Uterus (tissue), 4 donors: Measurements from ENCODE around the gene NSD2. TPM values are rescaled to one million over a fixed set of nuclear protein-coding genes. Genes with fewer than 3 reads are reported as not detected.
"Not testable (repeated sequence)": the region's sequence is repeated elsewhere in the genome, so short reads cannot be mapped to it uniquely, and the experiment has no call there.

ENCODE experiments used
- DNase-seq, 2 donors: peaks; one replicate each; pipeline ENCODE4 v3.0.0-alpha.2; 2019 to 2020
- H3K27ac ChIP-seq, 2 donors: fragments of 200-600 bp; sonication (generic); 1 replicate in 1 of 2; 2 replicates in 1 of 2; pipeline ENCODE4 v1.5.1; 2016 to 2018
- H3K27me3 ChIP-seq, 2 donors: fragments of 200-600 bp; sonication (generic); one replicate each; pipeline ENCODE4 v1.5.1; 2018 to 2019; ENCODE audit warnings: control low read depth in 1 of 2
- H3K36me3 ChIP-seq, 2 donors: fragments of 200-600 bp; sonication (generic); one replicate each; pipeline ENCODE4 v1.5.1; 2019; ENCODE audit warnings: control low read depth in 1 of 2
- H3K4me1 ChIP-seq, 2 donors: fragments of 200-600 bp; sonication (generic); one replicate each; pipeline ENCODE4 v1.5.1; 2018 to 2019; ENCODE audit warnings: control low read depth in 1 of 2
- H3K4me3 ChIP-seq, 2 donors: fragments of 200-600 bp; sonication (generic); 1 replicate in 1 of 2; 2 replicates in 1 of 2; pipeline ENCODE4 v1.5.1; 2018 to 2019; ENCODE audit warnings: mild to moderate bottlenecking in 1 of 2
- H3K9me3 ChIP-seq, 2 donors: fragments of 200-600 bp; sonication (generic); one replicate each; pipeline ENCODE4 v1.5.1; 2019; ENCODE audit warnings: control low read depth in 1 of 2
- POLR2A ChIP-seq, 2 donors: fragments of 450-650 bp; IDR thresholded peaks; one replicate each; pipeline ENCODE4 v1.6.1; 2016; ENCODE audit warnings: antibody characterized with exemption in 2 of 2, mild to moderate bottlenecking in 1 of 2, moderate library complexity in 1 of 2
- intact Hi-C: fragments of 100-400 bp; cut with DNase I; formaldehyde crosslinking; loops from one replicate; pipeline ENCODE4 v1.15.1; 2023; ENCODE audit warnings: low total_unique reads
- total RNA-seq, 4 donors: library from RNA; depleted of rRNA in 3 of 4; stranded (reverse); fragments of >200 nt in 3 of 4; gene quantifications; one replicate each; pipeline versions ENCODE4 v1.1.0 to v1.2.4, GENCODE V29; 2014 to 2023
- TF ChIP-seq, protein P1 (sequence below), 4 experiments: fragments of 200-600 bp in 2 of 4; fragments of 450-650 bp in 2 of 4; sonication (generic) in 2 of 4; IDR thresholded peaks; one replicate each; pipeline ENCODE4 v1.5.1; 2016 to 2019; ENCODE audit warnings: antibody characterized with exemption in 4 of 4, mild to moderate bottlenecking in 2 of 4, moderate library complexity in 1 of 4
- donor health status: DM: yes; HTN: yes; CAD: no.

The NSD2 gene
- total RNA-seq, 4 donors from 2014 or later, result 10.3 to 75.3 (median 49.0) TPM

DNA sequence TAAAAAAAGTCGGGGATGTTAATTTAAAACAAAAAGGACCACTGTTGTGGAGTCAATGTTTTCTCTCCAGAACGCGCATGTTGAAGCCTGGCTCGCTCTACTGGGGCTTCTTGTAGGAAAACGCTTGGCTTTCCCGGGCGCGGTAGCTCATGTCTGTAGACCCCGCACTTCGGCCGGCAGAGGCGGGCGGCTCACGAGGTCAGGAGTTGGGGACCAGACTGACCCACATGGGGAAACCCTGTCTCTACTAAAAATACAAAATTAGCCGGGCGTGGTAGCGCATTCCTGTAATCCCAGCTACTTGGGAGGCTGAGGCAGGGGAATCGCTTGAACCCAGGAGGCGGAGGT is 122.0 kb downstream of the NSD2 start:
- no peaks in the 10 kb centered on the region for H3K27me3 ChIP-seq
- H3K36me3 ChIP-seq, result no peaks in the 10 kb centered on the region
- DNase-seq, result no peak
- intact Hi-C loops, result no loop called here
- H3K4me3 ChIP-seq, result no peak overlapping the region
- H3K4me1 ChIP-seq, result no peaks in the 10 kb centered on the region
- no peak for TF ChIP-seq POLR2A (IDR thresholded peaks at IDR 0.05)
- no peak overlapping the region for H3K27ac ChIP-seq
- peaks cover 0 to 9% of the 10 kb centered on the region in 2 donors for H3K9me3 ChIP-seq

DNA sequence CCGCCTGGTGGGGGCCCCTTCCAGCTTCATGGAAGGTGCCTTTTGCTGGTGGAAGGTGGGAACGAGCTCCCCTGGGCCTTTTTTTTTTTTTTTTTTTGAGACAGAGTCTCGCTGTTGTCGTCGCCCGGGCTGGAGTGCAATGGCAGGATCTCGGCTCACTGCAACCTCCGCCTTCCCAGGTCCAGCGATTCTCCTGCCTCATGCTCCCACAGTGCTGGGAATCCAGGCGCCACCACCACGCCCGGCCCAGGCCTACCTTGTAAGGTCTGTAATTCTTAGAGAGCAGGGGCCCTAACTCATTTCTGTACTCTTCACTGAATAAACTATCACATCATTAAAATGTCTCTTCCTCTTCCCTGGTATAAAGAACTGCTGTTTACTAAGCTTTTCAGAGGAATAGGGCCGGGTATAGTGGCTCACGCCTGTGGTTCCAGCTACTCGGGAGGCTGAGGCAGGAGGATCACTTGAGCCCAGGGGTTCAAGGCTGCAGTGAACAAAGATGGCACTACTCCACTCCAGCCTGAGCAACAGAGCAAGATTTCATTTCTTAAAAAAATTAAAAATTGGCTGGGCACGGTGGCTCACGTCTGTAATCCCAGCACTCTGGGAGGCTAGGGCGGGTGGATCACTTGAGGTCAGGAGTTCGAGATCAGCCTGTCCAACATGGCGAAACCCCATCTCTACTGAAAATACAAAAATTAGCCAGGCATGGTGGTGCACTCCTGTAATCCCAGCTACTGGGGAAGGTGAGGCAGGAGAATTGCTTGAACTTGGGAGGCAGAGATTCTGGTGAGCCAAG is 122.7 kb downstream of the NSD2 start:
- H3K4me1 ChIP-seq, DNase-seq, H3K27me3 ChIP-seq, H3K4me3 ChIP-seq, H3K27ac ChIP-seq, H3K36me3 ChIP-seq, intact Hi-C loops, H3K9me3 ChIP-seq: not testable (repeated sequence)

DNA sequence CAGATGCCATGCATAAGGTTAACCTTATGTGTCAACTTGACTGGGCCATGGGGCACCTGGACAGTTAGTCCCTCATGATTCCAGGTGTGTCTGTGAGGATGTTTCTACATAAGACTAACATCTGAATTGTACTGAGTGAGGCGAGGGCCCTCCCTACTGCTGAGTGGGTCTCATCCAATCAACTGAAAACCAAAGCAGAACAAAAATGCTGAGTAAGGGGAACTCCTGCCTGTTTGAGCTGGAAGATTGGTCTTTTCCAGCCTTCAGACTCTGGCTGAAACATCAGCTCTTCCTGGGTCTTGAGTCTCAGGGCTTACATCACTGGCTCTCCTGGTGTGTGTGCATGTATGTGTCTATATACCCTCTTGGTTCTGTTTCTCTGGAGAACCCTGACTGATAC is 123.7 kb downstream of the NSD2 start:
- H3K27ac ChIP-seq, result no peak overlapping the region
- H3K4me3 ChIP-seq, result no peak overlapping the region
- no peaks in the 10 kb centered on the region for H3K4me1 ChIP-seq
- intact Hi-C loops, result no loop called here
- no peaks in the 10 kb centered on the region for H3K27me3 ChIP-seq
- peaks cover 0 to 9% of the 10 kb centered on the region in 2 donors for H3K9me3 ChIP-seq
- no peaks in the 10 kb centered on the region for H3K36me3 ChIP-seq
- TF ChIP-seq POLR2A (IDR thresholded peaks at IDR 0.05), result no peak
- TF ChIP-seq, protein P1, sequence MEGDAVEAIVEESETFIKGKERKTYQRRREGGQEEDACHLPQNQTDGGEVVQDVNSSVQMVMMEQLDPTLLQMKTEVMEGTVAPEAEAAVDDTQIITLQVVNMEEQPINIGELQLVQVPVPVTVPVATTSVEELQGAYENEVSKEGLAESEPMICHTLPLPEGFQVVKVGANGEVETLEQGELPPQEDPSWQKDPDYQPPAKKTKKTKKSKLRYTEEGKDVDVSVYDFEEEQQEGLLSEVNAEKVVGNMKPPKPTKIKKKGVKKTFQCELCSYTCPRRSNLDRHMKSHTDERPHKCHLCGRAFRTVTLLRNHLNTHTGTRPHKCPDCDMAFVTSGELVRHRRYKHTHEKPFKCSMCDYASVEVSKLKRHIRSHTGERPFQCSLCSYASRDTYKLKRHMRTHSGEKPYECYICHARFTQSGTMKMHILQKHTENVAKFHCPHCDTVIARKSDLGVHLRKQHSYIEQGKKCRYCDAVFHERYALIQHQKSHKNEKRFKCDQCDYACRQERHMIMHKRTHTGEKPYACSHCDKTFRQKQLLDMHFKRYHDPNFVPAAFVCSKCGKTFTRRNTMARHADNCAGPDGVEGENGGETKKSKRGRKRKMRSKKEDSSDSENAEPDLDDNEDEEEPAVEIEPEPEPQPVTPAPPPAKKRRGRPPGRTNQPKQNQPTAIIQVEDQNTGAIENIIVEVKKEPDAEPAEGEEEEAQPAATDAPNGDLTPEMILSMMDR (IDR thresholded peaks at IDR 0.05), result no peak
- no peak for DNase-seq

DNA sequence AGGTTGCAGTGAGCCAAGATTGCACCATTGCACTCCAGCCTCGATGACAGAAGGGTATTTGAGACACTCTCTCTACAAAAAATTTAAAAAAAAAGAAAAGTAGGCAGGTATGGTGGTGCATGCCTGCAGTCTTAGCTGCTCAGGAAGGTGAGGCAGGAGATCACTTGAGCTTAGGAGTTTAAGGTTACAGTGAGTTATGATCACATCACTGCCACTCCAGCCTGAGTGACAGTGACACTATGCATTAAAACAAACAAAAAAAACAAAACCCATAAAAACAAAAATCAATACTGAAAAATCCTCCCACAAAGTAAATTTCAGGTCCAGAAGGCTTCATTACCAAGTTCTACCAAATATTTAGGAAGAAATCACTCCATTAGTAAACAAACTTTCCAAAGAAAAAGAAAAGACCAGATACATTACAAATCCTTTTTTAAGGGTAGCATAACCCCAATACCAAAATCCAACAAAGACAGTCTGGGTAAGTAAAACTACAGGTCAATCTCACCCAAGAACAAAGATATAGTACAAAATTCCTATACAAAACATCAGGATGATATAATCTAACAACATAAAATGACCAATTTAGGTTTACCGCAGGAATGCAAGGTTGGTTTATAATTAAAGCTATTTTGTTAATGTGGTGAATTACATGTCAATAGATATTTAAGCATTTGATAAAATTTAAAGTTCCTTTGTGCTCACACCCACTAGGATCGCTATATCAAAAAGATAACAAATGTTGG is 125.8 kb downstream of the NSD2 start:
- Histone ChIP-seq H3K27ac (no peak overlapping the region), H3K4me3 (no peak overlapping the region), H3K4me1 (no peaks in the 10 kb centered on the region), H3K9me3 (peaks cover 0 to 9% of the 10 kb centered on the region in 2 donors), H3K36me3 (no peaks in the 10 kb centered on the region), H3K27me3 (no peaks in the 10 kb centered on the region)
- TF ChIP-seq POLR2A (IDR thresholded peaks at IDR 0.05), result no peak
- TF ChIP-seq, protein P1 (IDR thresholded peaks at IDR 0.05), result no peak
- DNase-seq, result no peak
- intact Hi-C loops, result no loop called here

DNA sequence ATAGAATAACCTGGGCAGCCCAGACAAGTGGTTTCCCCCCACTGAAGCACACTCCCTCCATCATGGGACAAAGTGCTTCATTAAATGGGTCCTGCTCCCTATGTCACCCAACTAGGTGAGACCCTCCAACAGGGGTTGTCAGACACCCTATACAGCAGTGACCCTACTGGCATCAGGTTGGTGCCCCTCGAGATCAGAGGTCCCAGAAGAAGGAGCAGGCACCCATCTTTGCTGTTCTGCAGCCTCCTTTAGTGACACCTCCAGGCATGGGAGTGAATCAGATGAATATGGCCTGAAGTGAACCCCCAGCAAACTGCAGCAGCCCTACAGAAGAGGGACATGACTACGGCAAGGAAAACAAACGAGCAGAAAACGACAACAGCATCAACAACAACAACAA is 126.5 kb downstream of the NSD2 start:
- H3K27me3 ChIP-seq, result no peaks in the 10 kb centered on the region
- no peak overlapping the region for H3K27ac ChIP-seq
- no peak overlapping the region for H3K4me3 ChIP-seq
- peaks cover 0 to 9% of the 10 kb centered on the region in 2 donors for H3K9me3 ChIP-seq
- TF ChIP-seq, protein P1 (IDR thresholded peaks at IDR 0.05), result no peak
- H3K36me3 ChIP-seq, result no peaks in the 10 kb centered on the region
- intact Hi-C loops, result no loop called here
- no peak for DNase-seq
- no peaks in the 10 kb centered on the region for H3K4me1 ChIP-seq

DNA sequence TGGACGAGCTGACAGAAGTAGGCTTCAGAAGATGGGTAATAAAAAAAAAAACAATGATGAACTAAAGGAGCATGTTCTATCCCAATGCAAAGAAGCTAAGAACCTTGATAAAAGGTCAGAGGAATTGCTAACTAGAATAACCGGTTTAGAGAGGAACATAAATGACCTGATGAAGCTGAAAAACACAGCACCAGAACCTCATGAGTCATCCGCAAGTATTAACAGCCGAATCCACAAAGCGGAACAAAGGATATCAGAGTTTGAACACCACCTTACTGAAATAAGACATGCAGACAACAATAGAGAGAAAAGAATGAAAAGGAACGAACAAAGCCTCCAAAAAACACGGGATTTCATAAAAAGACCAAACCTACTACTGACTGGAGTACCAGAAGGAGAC is 127.1 kb downstream of the NSD2 start:
- Histone ChIP-seq H3K9me3 (peaks cover 0 to 9% of the 10 kb centered on the region in 2 donors), H3K4me3 (no peak overlapping the region), H3K4me1 (no peaks in the 10 kb centered on the region), H3K27ac (no peak overlapping the region), H3K27me3 (no peaks in the 10 kb centered on the region), H3K36me3 (no peaks in the 10 kb centered on the region)
- DNase-seq, result no peak
- intact Hi-C loops, result no loop called here
- TF ChIP-seq POLR2A (IDR thresholded peaks at IDR 0.05), result no peak
- TF ChIP-seq, protein P1 (IDR thresholded peaks at IDR 0.05), result no peak

DNA sequence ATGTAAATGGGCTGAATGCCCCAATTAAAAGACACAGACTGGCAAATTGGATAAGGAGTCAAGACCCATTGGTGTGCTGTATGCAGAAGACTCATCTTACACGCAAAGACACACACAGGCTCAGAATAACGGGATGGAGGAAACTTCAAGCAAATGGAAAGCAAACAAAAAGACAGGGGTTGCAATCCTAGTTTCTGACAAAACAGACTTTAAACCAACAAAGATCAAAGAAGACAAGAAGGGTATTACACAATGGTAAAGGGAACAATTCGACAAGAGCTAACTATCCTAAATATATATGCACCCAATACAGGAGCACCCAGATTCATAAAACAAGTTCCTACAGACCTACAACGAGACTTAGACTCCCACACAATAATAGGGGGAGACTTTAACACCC is 128.1 kb downstream of the NSD2 start:
- DNase-seq, result not testable (repeated sequence)

DNA sequence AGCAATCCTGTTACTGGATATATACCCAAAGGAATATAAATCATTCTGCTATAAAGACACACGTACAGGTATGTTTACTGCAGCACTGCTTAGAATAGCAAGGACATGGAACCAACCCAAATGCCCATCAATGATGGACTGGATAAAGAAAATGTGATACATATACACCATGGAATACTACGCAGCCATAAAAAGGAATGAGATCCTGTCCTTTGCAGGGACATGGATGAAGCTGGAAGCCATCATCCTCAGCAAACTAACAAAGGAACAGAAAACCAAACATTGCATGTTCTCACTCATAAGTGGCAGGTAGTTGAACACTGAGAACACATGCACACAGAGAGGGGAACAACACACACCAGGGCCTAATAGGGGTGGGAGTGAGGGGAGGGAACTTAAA is 132.2 kb downstream of the NSD2 start:
- H3K9me3 ChIP-seq, DNase-seq, intact Hi-C loops, H3K27me3 ChIP-seq, H3K36me3 ChIP-seq, H3K27ac ChIP-seq, H3K4me1 ChIP-seq, H3K4me3 ChIP-seq: not testable (repeated sequence)

More for the DNA sequence above, 128.1 kb downstream of the NSD2 start:
- H3K9me3 ChIP-seq, H3K27me3 ChIP-seq, H3K4me1 ChIP-seq, H3K36me3 ChIP-seq, H3K27ac ChIP-seq, intact Hi-C loops, H3K4me3 ChIP-seq: not testable (repeated sequence)
